ENCODE results near the gene DNASE2. TPM values are rescaled to one million over a fixed set of nuclear protein-coding genes. Genes with fewer than 3 reads are reported as not detected.

Gene DNASE2
- total RNA-seq, 1 donor from 2014 or later, result 23.6 TPM

DNA sequence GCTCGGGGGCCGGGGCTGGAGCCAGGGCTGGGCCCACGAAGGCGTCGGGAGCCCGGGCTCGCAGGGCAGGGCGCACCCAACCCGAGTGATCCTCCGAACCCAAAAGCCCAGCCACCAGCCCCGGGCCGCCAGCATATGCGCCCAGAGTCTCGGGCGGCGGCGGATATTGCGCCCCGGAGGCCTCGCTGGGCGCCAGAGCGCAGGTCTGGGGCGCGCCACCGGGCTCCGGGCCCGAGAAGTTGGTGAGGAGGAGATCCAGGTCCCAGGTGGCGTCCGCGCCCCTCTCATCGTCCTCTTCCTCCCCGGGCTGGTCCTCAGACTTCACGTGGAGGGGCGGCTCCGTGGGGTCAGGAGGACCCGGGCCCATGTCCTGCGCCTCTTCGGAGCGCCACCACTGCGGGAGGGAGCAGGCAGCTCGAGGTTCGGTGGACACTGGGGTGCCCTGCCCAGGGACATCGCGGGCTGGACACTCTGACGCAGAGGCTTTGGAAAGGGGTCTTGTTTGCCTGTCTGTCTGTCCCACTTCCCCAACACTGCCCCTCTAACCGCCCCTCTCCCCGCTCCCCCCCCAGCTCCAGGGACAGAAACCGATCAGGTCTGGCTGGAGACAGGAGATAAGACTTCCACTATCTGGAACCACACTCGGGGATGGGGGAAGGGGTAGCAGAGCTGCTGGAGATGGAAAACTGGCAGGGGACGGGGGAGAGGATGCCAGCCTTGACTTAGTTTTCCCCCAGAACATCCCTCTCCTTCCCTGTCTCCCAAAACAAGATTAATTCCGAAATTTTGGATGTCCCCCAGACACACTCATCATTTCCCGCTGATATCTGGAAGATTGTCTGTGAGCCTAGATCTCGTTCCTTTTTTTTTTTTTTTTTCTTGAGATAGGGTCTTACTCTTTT, 4.8 kb upstream of the DNASE2 start:
- peak overlapping the region; percentile 27 to 29 for H3K4me3 ChIP-seq
- intact Hi-C loops (cut with DNase I), result no loop called here
- peaks cover 16% of the 10 kb centered on the region for H3K4me1 ChIP-seq
- H3K27me3 ChIP-seq, result no peaks in the 10 kb centered on the region
- peaks cover 8% of the 10 kb centered on the region for H3K9me3 ChIP-seq
- no peak overlapping the region for H3K27ac ChIP-seq
- TF ChIP-seq POLR2AphosphoS5 (IDR thresholded peaks at IDR 0.05; ENCODE audit: insufficient read depth in 1 of 2, low read depth in 1 of 2), result no peak
- no peak for TF ChIP-seq POLR2A (IDR thresholded peaks at IDR 0.05)
- no peak for DNase-seq (ENCODE audit: extremely low spot score in 2 of 2)
- no peaks in the 10 kb centered on the region for H3K36me3 ChIP-seq

DNA sequence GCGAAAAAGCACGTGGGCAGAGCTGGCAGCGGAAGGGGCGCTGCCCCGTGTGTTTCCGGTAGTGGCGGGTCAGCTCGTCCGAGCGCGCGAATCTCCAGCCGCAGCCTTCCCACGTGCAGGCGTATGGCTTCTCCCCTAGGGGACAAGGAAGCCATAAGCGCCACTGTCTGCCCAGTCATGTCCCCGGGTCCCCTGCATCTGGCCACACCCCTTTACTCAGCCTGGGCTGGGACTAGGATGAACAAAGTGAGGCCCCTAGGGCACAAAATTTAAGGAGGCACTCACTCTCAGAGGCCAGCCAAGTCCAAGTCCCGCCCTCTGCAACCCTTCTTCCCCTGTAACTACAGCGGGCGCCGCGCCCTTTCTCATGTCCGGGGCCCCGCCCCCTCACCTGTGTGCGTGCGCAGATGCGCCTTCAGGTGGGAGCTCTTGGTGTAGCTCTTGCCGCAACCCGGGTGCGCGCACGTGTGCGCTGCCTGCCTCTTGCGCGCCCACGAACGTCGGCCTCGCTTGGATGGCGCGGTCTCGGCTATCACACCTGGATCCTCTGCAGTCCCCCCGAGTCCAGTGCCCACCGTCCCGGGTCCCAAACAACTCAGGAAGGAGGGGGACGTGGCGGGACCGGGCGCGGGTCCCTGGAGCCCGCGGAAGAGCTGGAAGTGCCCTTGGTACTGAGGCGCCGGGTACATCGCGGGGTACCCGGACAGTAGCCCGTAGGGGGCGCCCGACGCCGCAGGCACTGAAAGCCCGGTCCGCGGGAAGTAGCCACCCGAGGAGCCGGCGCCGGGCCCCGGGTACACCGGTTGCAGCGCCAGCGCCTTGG, 3.9 kb upstream of the DNASE2 start:
- no peak for DNase-seq (ENCODE audit: extremely low spot score in 2 of 2)
- H3K9me3 ChIP-seq, result peaks cover 8% of the 10 kb centered on the region
- no peak overlapping the region for H3K27ac ChIP-seq
- intact Hi-C loops (cut with DNase I), result no loop called here
- no peaks in the 10 kb centered on the region for H3K27me3 ChIP-seq
- no peaks in the 10 kb centered on the region for H3K36me3 ChIP-seq
- H3K4me3 ChIP-seq, result peak overlapping the region; percentile 27 to 29
- TF ChIP-seq POLR2A (IDR thresholded peaks at IDR 0.05), result peak in 1 of 2 donors; percentile 9
- TF ChIP-seq POLR2AphosphoS5 (IDR thresholded peaks at IDR 0.05; ENCODE audit: insufficient read depth in 1 of 2, low read depth in 1 of 2), result peak; percentile 31 to 54
- TF ChIP-seq, protein P1, sequence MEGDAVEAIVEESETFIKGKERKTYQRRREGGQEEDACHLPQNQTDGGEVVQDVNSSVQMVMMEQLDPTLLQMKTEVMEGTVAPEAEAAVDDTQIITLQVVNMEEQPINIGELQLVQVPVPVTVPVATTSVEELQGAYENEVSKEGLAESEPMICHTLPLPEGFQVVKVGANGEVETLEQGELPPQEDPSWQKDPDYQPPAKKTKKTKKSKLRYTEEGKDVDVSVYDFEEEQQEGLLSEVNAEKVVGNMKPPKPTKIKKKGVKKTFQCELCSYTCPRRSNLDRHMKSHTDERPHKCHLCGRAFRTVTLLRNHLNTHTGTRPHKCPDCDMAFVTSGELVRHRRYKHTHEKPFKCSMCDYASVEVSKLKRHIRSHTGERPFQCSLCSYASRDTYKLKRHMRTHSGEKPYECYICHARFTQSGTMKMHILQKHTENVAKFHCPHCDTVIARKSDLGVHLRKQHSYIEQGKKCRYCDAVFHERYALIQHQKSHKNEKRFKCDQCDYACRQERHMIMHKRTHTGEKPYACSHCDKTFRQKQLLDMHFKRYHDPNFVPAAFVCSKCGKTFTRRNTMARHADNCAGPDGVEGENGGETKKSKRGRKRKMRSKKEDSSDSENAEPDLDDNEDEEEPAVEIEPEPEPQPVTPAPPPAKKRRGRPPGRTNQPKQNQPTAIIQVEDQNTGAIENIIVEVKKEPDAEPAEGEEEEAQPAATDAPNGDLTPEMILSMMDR (IDR thresholded peaks at IDR 0.05), result peak in 2 of 3 experiments; percentile 15 to 36
- peaks cover 25% of the 10 kb centered on the region for H3K4me1 ChIP-seq

DNA sequence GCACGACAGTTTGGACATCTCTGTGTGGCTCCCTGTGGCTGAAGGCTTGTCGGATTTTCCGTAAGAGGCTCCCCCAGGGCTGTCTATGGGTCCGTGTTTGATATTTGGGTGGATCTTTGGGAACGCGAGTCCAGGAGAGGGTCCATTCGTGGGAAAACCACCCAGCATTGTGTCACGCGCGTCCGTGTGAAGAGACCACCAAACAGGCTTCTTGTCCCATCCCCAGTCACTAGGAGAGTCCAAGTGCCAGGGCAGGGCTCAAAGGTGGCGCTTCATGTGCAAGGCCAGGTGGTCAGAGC, 3.3 kb upstream of the DNASE2 start:
- Histone ChIP-seq H3K9me3 (peaks cover 8% of the 10 kb centered on the region), H3K27me3 (no peaks in the 10 kb centered on the region), H3K4me1 (peaks cover 25% of the 10 kb centered on the region), H3K27ac (no peak overlapping the region), H3K36me3 (no peaks in the 10 kb centered on the region), H3K4me3 (peak overlapping the region in 1 of 2 donors; percentile 29)
- DNase-seq (ENCODE audit: extremely low spot score in 2 of 2), result no peak
- intact Hi-C loops (cut with DNase I), result no loop called here
- TF ChIP-seq POLR2A (IDR thresholded peaks at IDR 0.05) (no peak), POLR2AphosphoS5 (IDR thresholded peaks at IDR 0.05; ENCODE audit: insufficient read depth in 1 of 2, low read depth in 1 of 2) (no peak)
- TF ChIP-seq, protein P1 (IDR thresholded peaks at IDR 0.05), result no peak

DNA sequence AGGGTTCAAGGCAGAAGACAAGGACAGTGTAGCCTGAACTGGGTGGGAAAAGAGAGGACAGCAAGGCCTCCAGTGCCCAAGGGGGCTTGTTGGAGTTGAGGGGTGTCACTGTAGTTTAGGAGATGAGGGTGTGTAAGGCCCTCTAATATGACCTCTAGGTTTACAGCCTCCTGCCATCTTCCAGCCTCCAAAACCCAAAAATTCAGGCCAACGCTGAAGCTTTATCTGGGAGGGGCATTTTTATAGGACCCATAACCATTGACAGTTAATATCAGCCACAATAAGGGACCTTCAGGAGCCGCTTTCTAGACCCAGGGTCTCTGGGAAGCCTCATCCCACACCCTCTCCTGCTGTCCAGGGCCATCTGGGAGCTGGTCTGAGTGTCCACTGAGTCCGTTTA, 3.0 kb upstream of the DNASE2 start:
- TF ChIP-seq POLR2AphosphoS5 (IDR thresholded peaks at IDR 0.05; ENCODE audit: insufficient read depth in 1 of 2, low read depth in 1 of 2) (no peak), POLR2A (IDR thresholded peaks at IDR 0.05) (no peak)
- TF ChIP-seq, protein P1 (IDR thresholded peaks at IDR 0.05), result no peak
- peaks cover 8% of the 10 kb centered on the region for H3K9me3 ChIP-seq
- no peak overlapping the region for H3K4me3 ChIP-seq
- DNase-seq (ENCODE audit: extremely low spot score in 2 of 2), result no peak
- H3K27ac ChIP-seq, result no peak overlapping the region
- intact Hi-C loops (cut with DNase I), result no loop called here
- no peaks in the 10 kb centered on the region for H3K27me3 ChIP-seq
- peaks cover 25% of the 10 kb centered on the region for H3K4me1 ChIP-seq
- H3K36me3 ChIP-seq, result no peaks in the 10 kb centered on the region

DNA sequence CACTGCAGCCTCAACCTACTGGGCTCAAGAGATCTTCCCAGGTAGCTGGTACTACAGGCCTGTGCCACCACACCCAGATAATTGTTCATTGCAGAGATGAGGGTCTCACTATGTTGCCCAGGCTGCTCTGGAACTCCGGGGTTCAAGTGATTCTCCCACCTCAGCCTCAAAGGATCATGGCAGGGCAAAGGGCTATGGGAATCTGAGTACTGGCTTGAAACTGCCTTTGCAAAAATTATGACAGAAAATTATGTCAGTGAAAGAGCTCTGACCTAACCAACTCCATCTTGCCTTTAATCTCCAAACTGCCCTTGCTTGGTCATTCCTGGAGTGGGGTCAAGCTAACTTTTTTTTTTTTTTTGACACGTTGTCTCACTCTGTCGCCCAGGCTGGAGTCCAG, 1.3 kb upstream of the DNASE2 start:
- Histone ChIP-seq H3K27me3 (no peaks in the 10 kb centered on the region), H3K27ac (no peak overlapping the region), H3K36me3 (peaks cover 0 to 11% of the 10 kb centered on the region in 2 donors), H3K4me3 (no peak overlapping the region), H3K4me1 (peaks cover 25% of the 10 kb centered on the region), H3K9me3 (peaks cover 8% of the 10 kb centered on the region)
- DNase-seq (ENCODE audit: extremely low spot score in 2 of 2), result no peak
- intact Hi-C loops (cut with DNase I), result loop anchor here (2.0 kb wide), 1 partner anchor 72 kb away; no protein-coding TSS in a partner anchor
- TF ChIP-seq POLR2A (IDR thresholded peaks at IDR 0.05) (no peak), POLR2AphosphoS5 (IDR thresholded peaks at IDR 0.05; ENCODE audit: insufficient read depth in 1 of 2, low read depth in 1 of 2) (no peak)
- TF ChIP-seq, protein P1 (IDR thresholded peaks at IDR 0.05), result no peak

Measured in vagina (tissue), 2 donors.